Esophagus muscularis mucosa (tissue), 4 donors: ENCODE data around the gene RAET1E.

Source experiments
- EP300 ChIP-seq: sonication (generic); formaldehyde crosslinking; IDR thresholded peaks from one replicate; pipeline ENCODE4 v1.6.1; 2017; ENCODE audit warnings: antibody characterized with exemption
- POLR2A ChIP-seq: fragments of 450-650 bp; IDR thresholded peaks from one replicate; pipeline ENCODE4 v1.6.1; 2017; ENCODE audit warnings: antibody characterized with exemption, moderate library complexity, mild to moderate bottlenecking, low read depth
- POLR2AphosphoS5 ChIP-seq, 2 donors: sonication (generic); formaldehyde crosslinking; IDR thresholded peaks; one replicate each; pipeline ENCODE4 v1.6.1; 2017; ENCODE audit warnings: antibody characterized with exemption in 2 of 2
- TF ChIP-seq, protein P1 (sequence below), 3 experiments: fragments of 200-600 bp in 2 of 3; fragments of 450-650 bp in 1 of 3; sonication (generic) in 2 of 3; IDR thresholded peaks; one replicate each; pipeline ENCODE4 v1.5.1; 2017 to 2019; ENCODE audit warnings: antibody characterized with exemption in 3 of 3, mild to moderate bottlenecking in 2 of 3, moderate library complexity in 1 of 3

- TF ChIP-seq, protein P1, sequence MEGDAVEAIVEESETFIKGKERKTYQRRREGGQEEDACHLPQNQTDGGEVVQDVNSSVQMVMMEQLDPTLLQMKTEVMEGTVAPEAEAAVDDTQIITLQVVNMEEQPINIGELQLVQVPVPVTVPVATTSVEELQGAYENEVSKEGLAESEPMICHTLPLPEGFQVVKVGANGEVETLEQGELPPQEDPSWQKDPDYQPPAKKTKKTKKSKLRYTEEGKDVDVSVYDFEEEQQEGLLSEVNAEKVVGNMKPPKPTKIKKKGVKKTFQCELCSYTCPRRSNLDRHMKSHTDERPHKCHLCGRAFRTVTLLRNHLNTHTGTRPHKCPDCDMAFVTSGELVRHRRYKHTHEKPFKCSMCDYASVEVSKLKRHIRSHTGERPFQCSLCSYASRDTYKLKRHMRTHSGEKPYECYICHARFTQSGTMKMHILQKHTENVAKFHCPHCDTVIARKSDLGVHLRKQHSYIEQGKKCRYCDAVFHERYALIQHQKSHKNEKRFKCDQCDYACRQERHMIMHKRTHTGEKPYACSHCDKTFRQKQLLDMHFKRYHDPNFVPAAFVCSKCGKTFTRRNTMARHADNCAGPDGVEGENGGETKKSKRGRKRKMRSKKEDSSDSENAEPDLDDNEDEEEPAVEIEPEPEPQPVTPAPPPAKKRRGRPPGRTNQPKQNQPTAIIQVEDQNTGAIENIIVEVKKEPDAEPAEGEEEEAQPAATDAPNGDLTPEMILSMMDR (IDR thresholded peaks at IDR 0.05): no peak
- no peak for TF ChIP-seq EP300
- TF ChIP-seq POLR2A: no peak
- no peak for TF ChIP-seq POLR2AphosphoS5 (IDR thresholded peaks at IDR 0.05)
Observed at GRCh38 chr6:149877659-149878058, 20.3 kb downstream of the RAET1E start.
